ENCODE measurements around the gene GFOD1. TPM values are rescaled to one million over a fixed set of nuclear protein-coding genes. Genes with fewer than 3 reads are reported as not detected.

The GFOD1 gene
- total RNA-seq, 2 experiments from 2014 or later, result 22.6 to 35.0 TPM

- TF ChIP-seq EZH2phosphoT487 (IDR thresholded peaks at IDR 0.05; ENCODE audit: borderline replicate concordance, low read depth, low read length) (no peak), CTCF (conservative IDR thresholded peaks at IDR 0.05; ENCODE audit: low read length) (no peak)
- peaks cover 58% of the 10 kb centered on the region for H3K4me1 ChIP-seq (ENCODE audit: insufficient read depth, low read length, poor library complexity, severe bottlenecking)
- DNase-seq (ENCODE audit: low spot score), result peak; percentile 45
- no peaks in the 10 kb centered on the region for H3K79me2 ChIP-seq (ENCODE audit: insufficient read depth, low read depth, low read length)
- H3K4me3 ChIP-seq (ENCODE audit: low read depth, low read length, poor library complexity, severe bottlenecking), result peak overlapping the region; percentile 54
- peak overlapping the region; percentile 80 for H3K4me2 ChIP-seq (ENCODE audit: low read length)
- no peaks in the 10 kb centered on the region; the same call in 1 of the 2 replicates for H3K36me3 ChIP-seq (ENCODE audit: insufficient read depth, low read length)
- no peaks in the 10 kb centered on the region for H4K20me1 ChIP-seq (ENCODE audit: insufficient read depth, low read length)
- BruUV-seq (replicated peaks), result no TSS peak
- H3K9me3 ChIP-seq (ENCODE audit: low read length), result no peaks in the 10 kb centered on the region
- no peaks in the 10 kb centered on the region for H3K9me2 ChIP-seq (ENCODE audit: insufficient read depth, low read length)
- peak overlapping the region; percentile 89 for H3K27ac ChIP-seq (ENCODE audit: low read depth, low read length, poor library complexity, severe bottlenecking)
- ChIA-PET POLR2A (interaction anchor here (0.5 to 3.2 kb wide), 11 partner anchors 10 to 325 kb away, joined by 3 to 12 read pairs (median 3); no protein-coding TSS in a partner anchor), CTCF (ENCODE audit: unreplicated experiment) (interaction anchor here (1.1 kb wide), 1 partner anchor 11 kb away, joined by 3 read pairs; no protein-coding TSS in a partner anchor)
- intact Hi-C loops (cut with micrococcal nuclease; ENCODE audit: unreplicated experiment), result loop anchor here (5.0 kb wide), 4 partner anchors 107 to 257 kb away; partner anchors contain the start of gene GFOD1
- H2AFZ ChIP-seq (ENCODE audit: low read length), result no peak overlapping the region
Observed at GRCh38 chr6:13355043-13355945, 132.1 kb downstream of the GFOD1 start.

- POLR2A ChIA-PET, result interaction anchor here (0.6 to 3.2 kb wide), 14 partner anchors 9 to 326 kb away, joined by 3 to 12 read pairs (median 3); no protein-coding TSS in a partner anchor
- intact Hi-C loops (cut with micrococcal nuclease; ENCODE audit: unreplicated experiment), result loop anchor here (5.0 kb wide), 4 partner anchors 108 to 258 kb away; partner anchors contain the start of gene GFOD1
- H3K4me2 ChIP-seq (ENCODE audit: low read length), result peak overlapping the region; percentile 80
Observed at GRCh38 chr6:13354331-13355042, 132.9 kb downstream of the GFOD1 start.

More at GRCh38 chr6:13354331-13355042, 132.9 kb downstream of the GFOD1 start:
- H3K36me3 ChIP-seq (ENCODE audit: insufficient read depth, low read length), result no peaks in the 10 kb centered on the region; the same call in 1 of the 2 replicates
- no peaks in the 10 kb centered on the region for H3K9me2 ChIP-seq (ENCODE audit: insufficient read depth, low read length)
- TF ChIP-seq EZH2phosphoT487 (IDR thresholded peaks at IDR 0.05; ENCODE audit: borderline replicate concordance, low read depth, low read length), result no peak
- TF ChIP-seq CTCF (conservative IDR thresholded peaks at IDR 0.05; ENCODE audit: low read length), result no peak
- peak overlapping the region; percentile 54 for H3K4me3 ChIP-seq (ENCODE audit: low read depth, low read length, poor library complexity, severe bottlenecking)
- H3K27ac ChIP-seq (ENCODE audit: low read depth, low read length, poor library complexity, severe bottlenecking), result peak overlapping the region; percentile 89
- no TSS peak for BruUV-seq (replicated peaks)
- H2AFZ ChIP-seq (ENCODE audit: low read length), result no peak overlapping the region
- H4K20me1 ChIP-seq (ENCODE audit: insufficient read depth, low read length), result no peaks in the 10 kb centered on the region
- CTCF ChIA-PET (ENCODE audit: unreplicated experiment), result interaction anchor here (1.1 kb wide), 1 partner anchor 10 kb away, joined by 3 read pairs; no protein-coding TSS in a partner anchor
- peak; percentile 42 for DNase-seq (ENCODE audit: low spot score)
- no peaks in the 10 kb centered on the region for H3K79me2 ChIP-seq (ENCODE audit: insufficient read depth, low read depth, low read length)
- H3K4me1 ChIP-seq (ENCODE audit: insufficient read depth, low read length, poor library complexity, severe bottlenecking), result peaks cover 53% of the 10 kb centered on the region
- no peaks in the 10 kb centered on the region for H3K9me3 ChIP-seq (ENCODE audit: low read length)

All from OCI-LY7 (cell line).